ENCODE data around the gene OSGIN1.

Gene OSGIN1

DNA sequence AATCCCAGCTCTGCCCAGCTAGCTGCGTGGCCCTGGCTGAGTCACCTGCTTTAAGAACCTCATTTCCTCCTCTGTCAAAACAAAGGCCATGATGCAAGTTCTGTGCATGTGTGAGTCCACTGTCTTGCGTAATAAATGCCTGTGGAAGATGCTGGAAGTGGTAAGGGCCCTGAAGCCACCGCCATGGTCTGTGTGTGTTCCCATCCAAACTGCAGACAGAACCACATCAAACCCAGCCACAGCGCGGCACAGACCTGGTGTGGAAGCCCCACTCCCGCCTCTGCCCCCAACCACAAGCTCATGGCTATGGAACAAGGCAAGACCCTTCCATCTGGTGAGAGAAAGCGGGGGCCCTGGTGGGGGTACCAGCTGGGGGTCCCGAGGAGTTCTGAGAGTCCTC lies 41.0 kb downstream of the OSGIN1 start:
- Histone ChIP-seq H3K4me3 (replicated peaks; ENCODE audit: low read depth, low read length) (no peak overlapping the region), H3K27me3 (replicated peaks; ENCODE audit: control insufficient read depth, insufficient read depth, low read length) (no peaks in the 10 kb centered on the region; the same call in 1 of the 2 replicates), H3K36me3 (ENCODE audit: control insufficient read depth, insufficient read depth, low read length) (no peaks in the 10 kb centered on the region)
- DNase-seq (ENCODE audit: extremely low read depth, insufficient read length), result no peak
- TF ChIP-seq, protein P1, sequence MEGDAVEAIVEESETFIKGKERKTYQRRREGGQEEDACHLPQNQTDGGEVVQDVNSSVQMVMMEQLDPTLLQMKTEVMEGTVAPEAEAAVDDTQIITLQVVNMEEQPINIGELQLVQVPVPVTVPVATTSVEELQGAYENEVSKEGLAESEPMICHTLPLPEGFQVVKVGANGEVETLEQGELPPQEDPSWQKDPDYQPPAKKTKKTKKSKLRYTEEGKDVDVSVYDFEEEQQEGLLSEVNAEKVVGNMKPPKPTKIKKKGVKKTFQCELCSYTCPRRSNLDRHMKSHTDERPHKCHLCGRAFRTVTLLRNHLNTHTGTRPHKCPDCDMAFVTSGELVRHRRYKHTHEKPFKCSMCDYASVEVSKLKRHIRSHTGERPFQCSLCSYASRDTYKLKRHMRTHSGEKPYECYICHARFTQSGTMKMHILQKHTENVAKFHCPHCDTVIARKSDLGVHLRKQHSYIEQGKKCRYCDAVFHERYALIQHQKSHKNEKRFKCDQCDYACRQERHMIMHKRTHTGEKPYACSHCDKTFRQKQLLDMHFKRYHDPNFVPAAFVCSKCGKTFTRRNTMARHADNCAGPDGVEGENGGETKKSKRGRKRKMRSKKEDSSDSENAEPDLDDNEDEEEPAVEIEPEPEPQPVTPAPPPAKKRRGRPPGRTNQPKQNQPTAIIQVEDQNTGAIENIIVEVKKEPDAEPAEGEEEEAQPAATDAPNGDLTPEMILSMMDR (IDR thresholded peaks at IDR 0.05; ENCODE audit: insufficient read depth, low read length, poor library complexity, severe bottlenecking), result no peak

DNA sequence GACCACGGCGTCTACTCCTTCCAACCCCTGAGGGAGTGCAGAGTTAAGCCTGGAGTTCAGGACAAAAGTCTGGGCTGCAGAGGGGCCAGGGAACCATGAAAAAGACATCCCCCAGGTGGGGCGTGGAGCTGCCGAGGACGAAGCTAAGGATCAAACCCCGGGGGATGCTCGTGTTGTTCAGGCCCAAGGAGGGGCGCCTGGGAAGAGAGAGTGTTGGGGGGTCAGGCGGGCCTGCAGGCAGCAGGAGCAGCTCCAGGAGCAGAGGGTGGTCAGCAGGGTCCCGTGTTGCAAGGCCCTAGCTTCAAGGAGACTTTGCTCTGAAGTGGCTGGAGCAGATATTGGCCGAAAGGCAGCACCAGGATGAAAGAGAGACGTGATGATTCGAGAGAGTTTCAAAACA lies 41.7 kb downstream of the OSGIN1 start:
- Histone ChIP-seq H3K36me3 (ENCODE audit: control insufficient read depth, insufficient read depth, low read length) (no peaks in the 10 kb centered on the region), H3K27me3 (replicated peaks; ENCODE audit: control insufficient read depth, insufficient read depth, low read length) (no peaks in the 10 kb centered on the region; the same call in 1 of the 2 replicates), H3K4me3 (replicated peaks; ENCODE audit: low read depth, low read length) (no peak overlapping the region)
- no peak for DNase-seq (ENCODE audit: extremely low read depth, insufficient read length)
- TF ChIP-seq, protein P1 (IDR thresholded peaks at IDR 0.05; ENCODE audit: insufficient read depth, low read length, poor library complexity, severe bottlenecking), result no peak

DNA sequence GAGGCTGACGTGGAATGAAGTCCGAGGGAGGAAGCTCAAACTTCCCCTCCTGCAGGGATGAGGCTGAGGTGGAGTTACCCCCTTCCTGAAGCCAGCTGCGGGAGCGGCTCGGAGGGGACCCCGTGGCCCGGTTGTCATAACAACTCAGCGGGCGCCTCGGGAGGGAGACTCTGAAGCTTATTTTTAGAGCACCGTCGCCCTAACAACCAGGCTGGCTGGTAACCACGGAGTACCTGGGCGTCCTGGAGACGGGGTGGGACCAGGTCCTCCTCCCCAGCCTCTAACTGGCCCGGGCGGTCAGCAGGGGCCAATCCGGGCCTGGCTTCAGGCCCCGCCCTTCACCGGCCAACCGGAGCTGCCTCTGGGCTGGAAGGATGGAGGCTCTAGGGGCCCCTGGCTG lies 42.7 kb downstream of the OSGIN1 start:
- no peak for DNase-seq (ENCODE audit: extremely low read depth, insufficient read length)
- peaks cover 1% of the 10 kb centered on the region; the same call in 1 of the 2 replicates for H3K27me3 ChIP-seq (replicated peaks; ENCODE audit: control insufficient read depth, insufficient read depth, low read length)
- H3K4me3 ChIP-seq (replicated peaks; ENCODE audit: low read depth, low read length), result no peak overlapping the region
- H3K36me3 ChIP-seq (ENCODE audit: control insufficient read depth, insufficient read depth, low read length), result no peaks in the 10 kb centered on the region
- TF ChIP-seq, protein P1 (IDR thresholded peaks at IDR 0.05; ENCODE audit: insufficient read depth, low read length, poor library complexity, severe bottlenecking), result no peak

DNA sequence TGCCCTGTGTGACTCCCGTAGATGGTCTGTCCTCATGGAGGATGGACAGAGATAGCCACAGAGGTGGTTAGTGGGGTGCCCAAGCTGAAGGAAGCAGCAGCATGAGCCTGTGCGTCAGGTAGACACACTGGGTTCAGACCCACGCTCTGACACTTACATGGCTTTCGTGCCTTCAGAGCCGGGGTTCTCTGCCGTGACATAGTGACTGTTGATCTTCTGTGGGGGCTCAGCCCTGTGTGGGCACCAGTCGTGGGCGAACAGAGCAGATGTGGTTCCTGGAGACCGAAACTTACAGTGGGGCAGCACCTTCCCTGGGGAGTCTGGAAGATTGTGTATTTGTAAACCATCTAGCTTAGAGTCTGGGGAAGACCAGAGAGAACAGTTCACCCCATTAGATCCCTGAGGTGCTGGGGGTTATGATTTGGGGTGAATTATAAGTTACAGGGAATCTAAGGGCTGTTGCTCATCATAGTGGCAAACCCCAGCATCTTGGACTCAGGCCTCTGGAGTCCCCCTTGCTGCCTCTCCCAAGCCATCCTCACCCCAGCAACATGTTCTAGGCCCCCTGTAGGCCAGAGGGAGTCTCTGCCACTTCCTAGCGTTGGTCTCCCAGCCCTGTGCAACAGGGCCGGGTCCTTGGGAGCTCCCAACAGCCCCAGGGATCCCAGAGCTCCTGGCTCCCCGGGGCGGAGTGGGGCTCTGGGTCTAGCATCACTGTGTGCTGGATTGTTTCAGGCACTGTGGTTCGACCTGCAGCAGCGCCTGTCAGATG lies 43.6 kb downstream of the OSGIN1 start:
- TF ChIP-seq, protein P1 (IDR thresholded peaks at IDR 0.05; ENCODE audit: insufficient read depth, low read length, poor library complexity, severe bottlenecking), result no peak
- no peak for DNase-seq (ENCODE audit: extremely low read depth, insufficient read length)
- peaks cover 1% of the 10 kb centered on the region; the same call in 1 of the 2 replicates for H3K27me3 ChIP-seq (replicated peaks; ENCODE audit: control insufficient read depth, insufficient read depth, low read length)
- no peaks in the 10 kb centered on the region for H3K36me3 ChIP-seq (ENCODE audit: control insufficient read depth, insufficient read depth, low read length)
- no peak overlapping the region for H3K4me3 ChIP-seq (replicated peaks; ENCODE audit: low read depth, low read length)

DNA sequence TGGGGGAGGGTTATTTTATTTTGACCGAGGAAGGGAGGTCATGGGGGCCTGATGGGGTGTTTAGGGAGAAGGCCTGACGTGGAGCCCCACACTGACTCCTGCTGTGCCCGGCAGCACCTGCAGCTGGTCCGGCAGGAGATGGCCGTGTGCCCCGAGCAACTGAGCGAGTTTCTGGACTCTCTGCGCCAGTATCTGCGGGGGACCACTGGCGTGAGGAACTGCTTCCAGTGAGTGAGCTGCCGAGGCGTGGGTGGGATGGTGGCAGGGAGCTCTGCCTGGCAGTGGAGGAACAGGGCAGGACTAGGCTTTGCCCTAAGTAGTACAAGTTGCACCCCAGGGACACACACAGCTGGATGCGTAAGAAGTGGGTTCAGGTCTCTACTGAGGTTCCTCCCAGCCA lies 45.1 kb downstream of the OSGIN1 start:
- Histone ChIP-seq H3K36me3 (ENCODE audit: control insufficient read depth, insufficient read depth, low read length) (no peaks in the 10 kb centered on the region), H3K4me3 (replicated peaks; ENCODE audit: low read depth, low read length) (no peak overlapping the region), H3K27me3 (replicated peaks; ENCODE audit: control insufficient read depth, insufficient read depth, low read length) (peaks cover 1% of the 10 kb centered on the region; the same call in 1 of the 2 replicates)
- DNase-seq (ENCODE audit: extremely low read depth, insufficient read length), result no peak
- TF ChIP-seq, protein P1 (IDR thresholded peaks at IDR 0.05; ENCODE audit: insufficient read depth, low read length, poor library complexity, severe bottlenecking), result no peak
